Parathyroid adenoma (tissue), 2 donors: ENCODE results near the gene LAMB2.

ENCODE experiments used
- H2AFZ ChIP-seq: fragments of 300-600 bp; sonication (generic); one replicate; pipeline ENCODE4 v1.7.0; 2017; ENCODE audit warnings: antibody characterized with exemption, mild to moderate bottlenecking
- H3K27ac ChIP-seq: fragments of 300-600 bp; sonication (generic); one replicate; pipeline ENCODE4 v1.7.0; 2017
- H3K27me3 ChIP-seq: fragments of 300-600 bp; sonication (generic); one replicate; pipeline ENCODE4 v1.7.0; 2017; ENCODE audit warnings: low read length; ENCODE audit not compliant: control insufficient read depth, insufficient read depth
- H3K36me3 ChIP-seq: fragments of 300-600 bp; sonication (generic); one replicate; pipeline ENCODE4 v1.7.0; 2017; ENCODE audit warnings: low read length; ENCODE audit not compliant: control insufficient read depth, insufficient read depth
- H3K4me1 ChIP-seq: fragments of 300-600 bp; sonication (generic); one replicate; pipeline ENCODE4 v1.7.0; 2017; ENCODE audit warnings: control low read depth
- H3K4me2 ChIP-seq: fragments of 300-600 bp; sonication (generic); one replicate; pipeline ENCODE4 v1.7.0; 2017; ENCODE audit warnings: low read length
- H3K4me3 ChIP-seq: fragments of 300-600 bp; sonication (generic); one replicate; pipeline ENCODE4 v1.7.0; 2017; ENCODE audit warnings: low read depth, low read length
- H3K79me2 ChIP-seq: fragments of 300-600 bp; sonication (generic); one replicate; pipeline ENCODE4 v1.7.0; 2017; ENCODE audit warnings: control low read depth
- H3K9ac ChIP-seq: fragments of 300-600 bp; sonication (generic); one replicate; pipeline ENCODE4 v1.7.0; 2017; ENCODE audit warnings: mild to moderate bottlenecking
- H3K9me3 ChIP-seq: fragments of 300-600 bp; sonication (generic); one replicate; pipeline ENCODE4 v1.7.0; 2017; ENCODE audit warnings: low read length; ENCODE audit not compliant: control insufficient read depth
- CTCF ChIP-seq: fragments of 300-600 bp; sonication (generic); IDR thresholded peaks from one replicate; pipeline ENCODE4 v1.7.0; 2017; ENCODE audit warnings: antibody characterized with exemption, mild to moderate bottlenecking
- donor health status: primary hyperparathyroidism.

LAMB2 gene

GRCh38 chr3:49093853-49094767 lies 38.7 kb downstream of the LAMB2 start, which contains the start of gene QRICH1:
TSS of gene QRICH1 (minus strand) at chr3:49094071. CDS start at chr3:49077017, 17,054 bp downstream.
- H3K9me3 ChIP-seq, result no peaks in the 10 kb centered on the region
- H3K27ac ChIP-seq, result peak within 1 kb of the TSS; percentile 93
- peaks cover 7% of the 10 kb centered on the region for H3K4me1 ChIP-seq
- no peaks in the 10 kb centered on the region for H3K36me3 ChIP-seq
- peak within 1 kb of the TSS; percentile 90 for H2AFZ ChIP-seq
- H3K79me2 ChIP-seq, result peaks cover 24% of the 10 kb centered on the region
- no peaks in the 10 kb centered on the region for H3K27me3 ChIP-seq
- H3K9ac ChIP-seq, result peak within 1 kb of the TSS; percentile 58
- peak within 1 kb of the TSS; percentile 96 for H3K4me3 ChIP-seq
- peak; percentile 45 for TF ChIP-seq CTCF
- H3K4me2 ChIP-seq, result peak within 1 kb of the TSS; percentile 90

- peak overlapping the region; percentile 90 for H3K4me2 ChIP-seq
- H3K27ac ChIP-seq, result peak overlapping the region; percentile 93
- no peaks in the 10 kb centered on the region for H3K36me3 ChIP-seq
- peaks cover 7% of the 10 kb centered on the region for H3K4me1 ChIP-seq
- H3K9ac ChIP-seq, result peak overlapping the region; percentile 58
- no peaks in the 10 kb centered on the region for H3K27me3 ChIP-seq
- H3K79me2 ChIP-seq, result peaks cover 33% of the 10 kb centered on the region
- TF ChIP-seq CTCF, result no peak
- no peaks in the 10 kb centered on the region for H3K9me3 ChIP-seq
- peak overlapping the region; percentile 96 for H3K4me3 ChIP-seq
- peak overlapping the region; percentile 90 for H2AFZ ChIP-seq
Observed at GRCh38 chr3:49092938-49093852, 39.7 kb downstream of the LAMB2 start.

GRCh38 chr3:49081429-49081828 lies 51.4 kb downstream of the LAMB2 start:
- no peak overlapping the region for H2AFZ ChIP-seq
- no peaks in the 10 kb centered on the region for H3K4me1 ChIP-seq
- H3K36me3 ChIP-seq, result no peaks in the 10 kb centered on the region
- H3K9me3 ChIP-seq, result no peaks in the 10 kb centered on the region
- H3K4me3 ChIP-seq, result no peak overlapping the region
- no peaks in the 10 kb centered on the region for H3K27me3 ChIP-seq
- H3K27ac ChIP-seq, result no peak overlapping the region
- no peak overlapping the region for H3K9ac ChIP-seq
- no peak overlapping the region for H3K4me2 ChIP-seq
- no peak for TF ChIP-seq CTCF
- peaks cover 79% of the 10 kb centered on the region for H3K79me2 ChIP-seq

- Histone ChIP-seq H3K9me3 (no peaks in the 10 kb centered on the region), H3K79me2 (peaks cover 77% of the 10 kb centered on the region), H3K4me1 (no peaks in the 10 kb centered on the region), H3K9ac (no peak overlapping the region), H3K36me3 (no peaks in the 10 kb centered on the region), H3K4me2 (no peak overlapping the region), H3K27ac (no peak overlapping the region), H3K27me3 (no peaks in the 10 kb centered on the region), H3K4me3 (no peak overlapping the region), H2AFZ (no peak overlapping the region)
- no peak for TF ChIP-seq CTCF
Observed at GRCh38 chr3:49079270-49079669, 53.6 kb downstream of the LAMB2 start.
